Progenitor cell of endocrine pancreas (in vitro differentiated cells): ENCODE data around the gene CEP72. TPM values are rescaled to one million over a fixed set of nuclear protein-coding genes. Genes with fewer than 3 reads are reported as not detected.
"Not testable (repeated sequence)": the region's sequence is repeated elsewhere in the genome, so short reads cannot be mapped to it uniquely, and the experiment has no call there.

Experiments used
- DNase-seq: peaks from one replicate; pipeline ENCODE4 v3.0.0; 2021; ENCODE audit warnings: low spot score; ENCODE audit not compliant: unreplicated experiment
- H3K27ac Mint-ChIP-seq: 2 replicates; pipeline ENCODE4 v1.8.0; 2021; ENCODE audit warnings: mild to moderate bottlenecking, moderate library complexity, mixed read lengths
- H3K27me3 Mint-ChIP-seq: 2 replicates; pipeline ENCODE4 v1.8.0; 2021; ENCODE audit warnings: mixed read lengths
- H3K36me3 Mint-ChIP-seq: 2 replicates; pipeline ENCODE4 v1.8.0; 2022; ENCODE audit warnings: mixed read lengths; ENCODE audit not compliant: insufficient read depth
- H3K4me1 Mint-ChIP-seq: 2 replicates; pipeline ENCODE4 v1.8.0; 2021; ENCODE audit warnings: low read depth, mixed read lengths
- H3K4me3 Mint-ChIP-seq: 2 replicates; pipeline ENCODE4 v1.8.0; 2021; ENCODE audit warnings: low read depth, mild to moderate bottlenecking, moderate library complexity, mixed read lengths
- H3K9me3 Mint-ChIP-seq: 2 replicates; pipeline ENCODE4 v1.8.0; 2021; ENCODE audit warnings: low read depth, mixed read lengths
- total RNA-seq: library from RNA; stranded (reverse); gene quantifications from 2 replicates; pipeline ENCODE4 v1.2.1, GENCODE V29; 2021
- TF ChIP-seq, protein P1 (sequence below): fragments of 200-600 bp; sonication (generic); IDR thresholded peaks from one replicate; pipeline ENCODE4 v1.5.0; 2021; ENCODE audit warnings: antibody characterized with exemption, mild to moderate bottlenecking; ENCODE audit not compliant: unreplicated experiment

Gene CEP72
- total RNA-seq, 1 donor from 2014 or later, result 24.8 TPM

DNA sequence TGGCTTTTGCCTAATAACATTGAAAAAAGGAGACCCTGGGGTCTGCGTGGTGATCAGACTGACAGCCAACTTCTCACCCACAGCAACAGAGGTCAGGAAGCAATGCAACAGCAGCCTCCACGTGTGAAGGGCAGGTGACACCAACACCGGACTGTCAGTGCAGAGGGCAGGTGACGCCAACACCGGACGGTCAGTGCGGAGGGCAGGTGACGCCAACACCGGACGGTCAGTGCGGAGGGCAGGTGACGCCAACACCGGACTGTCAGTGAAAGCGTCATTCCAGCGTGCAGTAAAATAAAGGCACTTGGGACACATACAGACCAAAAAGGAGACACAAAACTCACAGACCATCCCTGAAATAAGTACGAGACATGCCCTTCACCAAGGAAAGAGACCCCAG is 37.2 kb upstream of the CEP72 start:
- peaks cover 18% of the 10 kb centered on the region for H3K9me3 Mint-ChIP-seq
- H3K4me3 Mint-ChIP-seq, result no peak overlapping the region
- TF ChIP-seq, protein P1, sequence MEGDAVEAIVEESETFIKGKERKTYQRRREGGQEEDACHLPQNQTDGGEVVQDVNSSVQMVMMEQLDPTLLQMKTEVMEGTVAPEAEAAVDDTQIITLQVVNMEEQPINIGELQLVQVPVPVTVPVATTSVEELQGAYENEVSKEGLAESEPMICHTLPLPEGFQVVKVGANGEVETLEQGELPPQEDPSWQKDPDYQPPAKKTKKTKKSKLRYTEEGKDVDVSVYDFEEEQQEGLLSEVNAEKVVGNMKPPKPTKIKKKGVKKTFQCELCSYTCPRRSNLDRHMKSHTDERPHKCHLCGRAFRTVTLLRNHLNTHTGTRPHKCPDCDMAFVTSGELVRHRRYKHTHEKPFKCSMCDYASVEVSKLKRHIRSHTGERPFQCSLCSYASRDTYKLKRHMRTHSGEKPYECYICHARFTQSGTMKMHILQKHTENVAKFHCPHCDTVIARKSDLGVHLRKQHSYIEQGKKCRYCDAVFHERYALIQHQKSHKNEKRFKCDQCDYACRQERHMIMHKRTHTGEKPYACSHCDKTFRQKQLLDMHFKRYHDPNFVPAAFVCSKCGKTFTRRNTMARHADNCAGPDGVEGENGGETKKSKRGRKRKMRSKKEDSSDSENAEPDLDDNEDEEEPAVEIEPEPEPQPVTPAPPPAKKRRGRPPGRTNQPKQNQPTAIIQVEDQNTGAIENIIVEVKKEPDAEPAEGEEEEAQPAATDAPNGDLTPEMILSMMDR, result no peak
- peaks cover 26% of the 10 kb centered on the region for H3K27me3 Mint-ChIP-seq
- H3K36me3 Mint-ChIP-seq, result no peaks in the 10 kb centered on the region
- no peak overlapping the region for H3K27ac Mint-ChIP-seq
- no peaks in the 10 kb centered on the region for H3K4me1 Mint-ChIP-seq
- no peak for DNase-seq

DNA sequence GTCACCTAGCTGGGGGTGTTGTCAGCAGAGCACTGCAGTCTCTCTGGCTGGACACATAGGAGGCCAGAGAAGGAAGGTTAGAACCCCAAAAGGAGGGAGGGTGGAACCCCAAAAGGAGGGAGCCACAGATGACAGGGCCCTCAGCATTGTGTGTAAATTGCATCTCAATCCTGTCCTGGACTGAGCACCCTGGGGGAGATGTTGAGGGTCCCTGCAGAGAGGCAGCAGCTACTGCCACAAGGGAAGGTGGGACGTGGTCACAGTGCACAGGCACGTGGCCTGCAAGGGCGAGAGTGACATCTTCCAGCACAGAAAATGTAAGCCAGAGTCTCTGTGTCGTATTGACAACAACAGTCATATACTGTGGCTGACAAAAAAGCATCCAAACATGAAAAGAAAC is 36.5 kb upstream of the CEP72 start:
- Mint-ChIP-seq H3K4me3 (no peak overlapping the region), H3K27me3 (peaks cover 33% of the 10 kb centered on the region), H3K9me3 (peaks cover 18% of the 10 kb centered on the region), H3K27ac (no peak overlapping the region), H3K36me3 (no peaks in the 10 kb centered on the region), H3K4me1 (no peaks in the 10 kb centered on the region)
- TF ChIP-seq, protein P1, result no peak
- DNase-seq, result no peak

DNA sequence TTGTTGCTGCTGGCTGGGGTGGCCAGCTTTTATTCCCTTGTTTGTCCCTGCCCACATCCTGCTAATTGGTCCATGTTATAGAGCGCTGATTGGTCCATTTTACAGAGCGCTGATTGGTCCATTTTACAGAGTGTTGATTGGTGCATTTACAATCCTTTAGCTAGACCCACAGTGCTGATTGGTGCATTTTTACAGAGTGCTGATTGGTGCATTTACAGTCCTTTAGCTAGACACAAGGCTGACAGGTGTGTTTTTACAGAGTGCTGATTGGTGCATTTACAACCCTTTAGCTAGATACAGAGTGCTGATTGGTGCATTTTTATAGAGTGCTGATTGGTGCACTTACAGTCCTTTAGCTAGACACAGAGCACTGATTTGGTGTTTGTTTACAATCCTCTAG is 34.9 kb upstream of the CEP72 start:
- not testable (repeated sequence) for H3K4me3 Mint-ChIP-seq, H3K27ac Mint-ChIP-seq, H3K36me3 Mint-ChIP-seq, H3K4me1 Mint-ChIP-seq, DNase-seq
- H3K9me3 Mint-ChIP-seq, result peaks cover 18% of the 10 kb centered on the region
- peaks cover 43% of the 10 kb centered on the region for H3K27me3 Mint-ChIP-seq

DNA sequence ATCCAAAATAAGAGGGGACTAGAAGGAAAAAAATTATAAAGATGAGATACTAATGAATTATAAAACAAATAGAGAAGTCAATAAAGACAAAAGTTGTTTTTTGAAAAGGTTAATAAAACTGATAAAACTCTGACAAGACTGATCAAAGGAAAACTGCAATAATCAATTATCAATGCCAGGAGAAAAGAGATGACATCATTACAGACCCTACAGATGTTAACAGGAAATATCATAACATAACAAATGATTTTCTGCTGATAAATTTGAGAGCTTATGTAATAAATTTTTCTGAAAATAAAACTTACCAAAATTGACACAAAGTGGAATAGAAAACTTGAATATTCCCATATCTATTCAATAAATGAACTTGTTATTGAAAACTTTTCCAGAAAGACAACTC is 34.3 kb upstream of the CEP72 start:
- no peak for DNase-seq
- H3K4me3 Mint-ChIP-seq, result no peak overlapping the region
- peaks cover 18% of the 10 kb centered on the region for H3K9me3 Mint-ChIP-seq
- peaks cover 47% of the 10 kb centered on the region for H3K27me3 Mint-ChIP-seq
- TF ChIP-seq, protein P1, result no peak
- H3K36me3 Mint-ChIP-seq, result no peaks in the 10 kb centered on the region
- H3K4me1 Mint-ChIP-seq, result no peaks in the 10 kb centered on the region
- H3K27ac Mint-ChIP-seq, result no peak overlapping the region

DNA sequence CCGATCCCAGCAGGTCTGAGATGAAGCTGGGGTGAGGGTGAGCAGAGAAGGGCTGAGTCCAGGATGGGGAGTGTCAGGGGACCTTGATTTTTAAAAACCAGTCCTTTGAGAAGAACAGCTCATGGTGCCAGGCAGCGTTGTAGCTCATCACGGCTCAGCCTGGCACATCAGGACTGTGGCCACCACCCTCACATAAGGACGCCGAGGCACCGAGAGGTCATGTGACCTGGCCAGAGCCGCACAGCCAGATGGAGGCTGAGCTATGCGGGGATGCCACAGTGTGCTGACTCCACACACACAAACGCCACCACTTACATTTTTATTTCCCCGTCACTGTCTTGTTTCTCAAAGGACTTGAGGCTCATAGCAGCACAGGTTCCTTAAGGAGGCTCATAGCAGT is 32.9 kb upstream of the CEP72 start:
- peaks cover 47% of the 10 kb centered on the region for H3K27me3 Mint-ChIP-seq
- H3K4me3 Mint-ChIP-seq, result no peak overlapping the region
- H3K36me3 Mint-ChIP-seq, result no peaks in the 10 kb centered on the region
- no peak for DNase-seq
- no peaks in the 10 kb centered on the region for H3K4me1 Mint-ChIP-seq
- TF ChIP-seq, protein P1, result no peak
- no peak overlapping the region for H3K27ac Mint-ChIP-seq
- H3K9me3 Mint-ChIP-seq, result peaks cover 18% of the 10 kb centered on the region

DNA sequence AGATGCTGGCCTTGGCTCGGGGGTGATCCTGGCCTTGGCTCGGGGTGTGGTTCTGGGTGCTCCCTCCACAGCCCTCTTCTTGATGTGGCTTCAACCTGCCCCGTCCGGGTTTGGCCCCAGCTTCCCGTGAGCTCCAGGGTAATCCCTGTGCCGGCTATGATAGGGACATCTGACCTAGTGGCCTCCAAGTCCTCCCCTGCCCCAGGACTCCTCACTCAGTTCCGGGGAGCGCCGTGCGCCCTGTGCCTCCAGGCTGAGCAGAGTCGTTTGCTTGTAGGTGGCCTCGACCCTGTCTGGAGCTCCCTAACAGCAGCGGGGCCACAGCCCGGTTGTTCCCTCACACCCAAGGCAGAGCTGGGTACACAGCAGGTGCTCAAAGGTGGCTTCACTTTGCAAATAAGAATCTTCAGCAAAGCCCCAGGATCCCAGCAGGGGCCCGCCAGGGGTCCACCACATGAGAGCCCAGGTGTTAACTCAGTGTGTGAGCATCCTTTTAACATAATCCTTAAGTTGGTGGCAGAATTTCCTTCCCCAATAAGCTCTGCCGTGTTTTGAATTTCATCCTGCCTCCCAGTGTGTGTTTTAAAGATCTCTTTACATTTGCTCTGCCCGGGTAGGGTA is 32.3 kb upstream of the CEP72 start:
- H3K4me1 Mint-ChIP-seq, result no peaks in the 10 kb centered on the region
- TF ChIP-seq, protein P1, result no peak
- H3K27me3 Mint-ChIP-seq, result peaks cover 47% of the 10 kb centered on the region
- DNase-seq, result no peak
- H3K9me3 Mint-ChIP-seq, result peaks cover 18% of the 10 kb centered on the region
- H3K36me3 Mint-ChIP-seq, result no peaks in the 10 kb centered on the region
- H3K27ac Mint-ChIP-seq, result no peak overlapping the region
- H3K4me3 Mint-ChIP-seq, result no peak overlapping the region
